Kidney (tissue), 14 donors: Measurements from ENCODE around the gene STAT6. TPM values are rescaled to one million over a fixed set of nuclear protein-coding genes. Genes with fewer than 3 reads are reported as not detected.

Experiments
- DNase-seq, 5 donors: peaks; one replicate each; pipeline ENCODE4 v3.0.0-alpha.2; 2013 to 2020
- FAIRE-seq: peaks from 2 replicates; lab custom pipeline; 2012; peaks lifted over from hg19 to GRCh38; lab: Jason Lieb, UNC
- H3K27ac ChIP-seq, 2 donors: one replicate each; pipeline ENCODE4 v1.7.0; 2013; ENCODE audit warnings: low read depth in 2 of 2, low read length in 2 of 2, inconsistent platforms in 1 of 2
- H3K27me3 ChIP-seq: one replicate; pipeline ENCODE4 v1.7.1; 2013; ENCODE audit warnings: low read length, inconsistent platforms; ENCODE audit not compliant: control insufficient read depth, insufficient read depth
- H3K36me3 ChIP-seq, 3 donors: one replicate each; pipeline versions ENCODE4 v1.7.0 to v1.7.1; 2013; ENCODE audit warnings: low read length in 3 of 3, control low read depth in 1 of 3, inconsistent platforms in 1 of 3; ENCODE audit not compliant: insufficient read depth in 3 of 3, control insufficient read depth in 2 of 3
- H3K4me1 ChIP-seq, 3 donors: one replicate each; pipeline versions ENCODE4 v1.7.0 to v1.7.1; 2013; ENCODE audit warnings: low read length in 3 of 3, inconsistent platforms in 1 of 3, low read depth in 1 of 3; ENCODE audit not compliant: control insufficient read depth in 2 of 3, insufficient read depth in 2 of 3
- H3K4me3 ChIP-seq, 3 donors: one replicate each; pipeline versions ENCODE4 v1.7.0 to v1.8.1; 2013; ENCODE audit warnings: low read length in 3 of 3, control low read depth in 1 of 3, inconsistent platforms in 1 of 3
- H3K9ac ChIP-seq, 3 donors: one replicate each; pipeline versions ENCODE4 v1.7.0 to v1.7.1; 2013; ENCODE audit warnings: low read length in 3 of 3, control low read depth in 1 of 3, inconsistent platforms in 1 of 3
- H3K9me3 ChIP-seq, 3 donors: one replicate each; pipeline versions ENCODE4 v1.7.0 to v1.7.1; 2013; ENCODE audit warnings: low read length in 3 of 3, control low read depth in 1 of 3, inconsistent platforms in 1 of 3; ENCODE audit not compliant: control insufficient read depth in 2 of 3, insufficient read depth in 1 of 3
- CTCF ChIP-seq: IDR thresholded peaks from 3 replicates; pipeline ENCODE4 v1.5.1; 2012; ENCODE audit warnings: mild to moderate bottlenecking, moderate library complexity, borderline replicate concordance; ENCODE audit not compliant: insufficient read depth; ENCODE audit errors: extremely low read depth
- intact Hi-C: fragments of 100-400 bp; cut with DNase I; formaldehyde crosslinking; loops from one replicate; pipeline ENCODE4 v1.11.1; 2022
- polyA plus RNA-seq: library from polyadenylated mRNA; stranded (reverse); fragments of 350-450 nt; fragmentation: Illumina TruSeq; extraction: RNeasy Lipid Tissue Mini Kit (QIAGEN cat#74804); gene quantifications from one replicate; pipeline ENCODE4 v1.2.3, GENCODE V29; 2014; ENCODE audit warnings: low read depth, low replicate concordance; ENCODE audit not compliant: insufficient read depth
- total RNA-seq: library from RNA; stranded (reverse); fragmentation: NEBNext Ultra II Directional; extraction: Animal tissue kit (Norgen Biotek cat#: 25700); gene quantifications from one replicate; pipeline ENCODE4 v1.2.1, GENCODE V29; 2021
- donor health status: control.
- donor health status: control.
- donor health status: control.
- donor health status: control.
- donor health status: control.
- donor health status: DM: yes; HTN: yes; CAD: no.
- donor health status: Normal renal cell carcinoma (clear cell type).

STAT6 gene
- total and polyA plus RNA-seq, 2 donors from 2014 or later, result 74.8 to 232 TPM

DNA sequence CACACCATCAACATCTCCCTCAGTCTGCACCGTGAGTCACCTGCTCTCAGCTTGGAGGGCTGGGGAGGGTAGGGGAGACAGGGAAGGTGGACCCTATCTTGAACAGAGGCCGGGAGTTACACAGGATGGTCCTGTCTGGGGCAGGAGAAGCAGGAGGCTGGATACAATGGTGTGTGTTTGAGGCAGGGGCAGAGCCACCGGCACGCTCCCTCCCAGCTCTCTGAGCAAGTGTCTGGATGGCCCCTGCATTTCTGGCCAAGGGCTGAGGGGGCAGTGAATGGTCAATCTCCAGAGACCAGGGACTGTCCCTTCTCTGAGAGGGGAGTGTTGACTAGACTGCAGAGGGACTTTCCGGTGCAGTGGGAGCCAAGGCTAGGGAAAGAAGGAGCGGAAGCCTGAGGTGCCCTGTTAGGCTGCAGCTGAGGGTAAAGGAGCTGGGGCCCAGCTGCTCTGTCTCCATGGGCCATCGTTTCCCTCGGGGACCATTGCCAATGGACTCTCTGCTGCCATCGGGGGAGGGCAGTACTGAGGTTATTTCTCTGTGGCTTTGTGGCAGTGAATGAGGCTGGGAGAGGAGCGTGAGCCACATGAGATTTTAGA lies 34.4 kb upstream of the STAT6 start:
- Histone ChIP-seq H3K4me3 (no peak overlapping the region), H3K9ac (no peak overlapping the region), H3K27ac (no peak overlapping the region), H3K36me3 (peaks cover 10 to 27% (median 12%) of the 10 kb centered on the region in 3 donors), H3K9me3 (no peaks in the 10 kb centered on the region), H3K4me1 (peaks cover 0 to 19% (median 5%) of the 10 kb centered on the region in 3 donors), H3K27me3 (no peaks in the 10 kb centered on the region)
- FAIRE-seq (no peak), DNase-seq (no peak)
- TF ChIP-seq CTCF, result no peak
- intact Hi-C loops, result no loop called here

DNA sequence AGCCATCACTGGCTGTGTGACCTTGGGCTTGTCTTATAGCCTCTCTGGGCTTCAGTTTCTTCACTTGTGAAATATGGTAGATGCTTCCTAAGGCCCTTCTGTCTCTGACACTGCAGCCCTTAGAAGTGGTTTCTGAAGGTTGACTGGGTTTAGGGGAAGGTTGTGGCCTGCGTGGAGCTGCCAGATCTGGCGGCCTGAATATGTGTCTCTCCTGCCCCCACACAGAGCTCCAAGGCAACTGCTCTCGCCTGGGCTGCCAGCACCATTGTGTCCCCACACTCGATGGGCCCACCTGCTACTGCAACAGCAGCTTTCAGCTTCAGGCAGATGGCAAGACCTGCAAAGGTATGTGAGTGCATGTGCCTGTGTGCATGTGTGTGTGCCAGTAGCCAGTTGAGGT lies 32.3 kb upstream of the STAT6 start:
- no peak for DNase-seq
- intact Hi-C loops, result no loop called here
- H3K27ac ChIP-seq, result no peak overlapping the region
- H3K36me3 ChIP-seq, result peaks cover 13 to 35% (median 17%) of the 10 kb centered on the region in 3 donors
- no peak overlapping the region for H3K4me3 ChIP-seq
- H3K9ac ChIP-seq, result no peak overlapping the region
- no peaks in the 10 kb centered on the region for H3K9me3 ChIP-seq
- no peak for FAIRE-seq
- no peaks in the 10 kb centered on the region for H3K27me3 ChIP-seq
- TF ChIP-seq CTCF, result no peak
- peaks cover 0 to 13% (median 0%) of the 10 kb centered on the region in 3 donors for H3K4me1 ChIP-seq

GRCh38 chr12:57142727-57143126 lies 31.6 kb upstream of the STAT6 start:
- peaks cover 13 to 35% (median 17%) of the 10 kb centered on the region in 3 donors for H3K36me3 ChIP-seq
- no peak for FAIRE-seq

More at GRCh38 chr12:57142727-57143126, 31.6 kb upstream of the STAT6 start:
- no peak for DNase-seq
- peaks cover 0 to 10% (median 0%) of the 10 kb centered on the region in 3 donors for H3K4me1 ChIP-seq
- no peaks in the 10 kb centered on the region for H3K9me3 ChIP-seq
- H3K27me3 ChIP-seq, result no peaks in the 10 kb centered on the region
- intact Hi-C loops, result no loop called here
- H3K9ac ChIP-seq, result no peak overlapping the region
- TF ChIP-seq CTCF, result no peak
- no peak overlapping the region for H3K27ac ChIP-seq
- no peak overlapping the region for H3K4me3 ChIP-seq
